ENCODE measurements around the gene ZNF70.

DNA sequence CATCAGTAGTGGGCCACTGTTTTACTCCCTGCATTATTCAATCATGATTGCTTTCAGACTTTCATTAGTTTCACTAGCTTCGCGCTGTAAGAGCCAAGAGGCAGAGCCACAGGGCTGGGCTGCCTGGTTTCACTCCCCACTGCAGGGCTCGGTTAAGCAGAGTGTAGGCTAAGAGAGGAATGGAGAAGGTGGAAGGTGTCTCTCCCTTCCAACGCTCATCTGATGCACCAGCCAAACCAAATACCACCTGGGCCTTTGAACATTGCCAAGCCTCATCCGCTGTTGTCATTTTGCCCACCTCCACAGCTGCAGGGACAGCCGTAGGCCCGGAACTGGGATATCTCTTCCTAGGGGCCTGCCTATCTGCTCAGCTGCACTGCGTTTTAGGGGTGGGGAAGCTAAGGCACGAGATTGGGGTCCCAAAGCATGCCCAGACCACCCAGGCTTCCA is 35.4 kb upstream of the ZNF70 start:
- TF ChIP-seq EP300 (IDR thresholded peaks at IDR 0.05; ENCODE audit: low read depth): no peak
- TF ChIP-seq, protein P1, sequence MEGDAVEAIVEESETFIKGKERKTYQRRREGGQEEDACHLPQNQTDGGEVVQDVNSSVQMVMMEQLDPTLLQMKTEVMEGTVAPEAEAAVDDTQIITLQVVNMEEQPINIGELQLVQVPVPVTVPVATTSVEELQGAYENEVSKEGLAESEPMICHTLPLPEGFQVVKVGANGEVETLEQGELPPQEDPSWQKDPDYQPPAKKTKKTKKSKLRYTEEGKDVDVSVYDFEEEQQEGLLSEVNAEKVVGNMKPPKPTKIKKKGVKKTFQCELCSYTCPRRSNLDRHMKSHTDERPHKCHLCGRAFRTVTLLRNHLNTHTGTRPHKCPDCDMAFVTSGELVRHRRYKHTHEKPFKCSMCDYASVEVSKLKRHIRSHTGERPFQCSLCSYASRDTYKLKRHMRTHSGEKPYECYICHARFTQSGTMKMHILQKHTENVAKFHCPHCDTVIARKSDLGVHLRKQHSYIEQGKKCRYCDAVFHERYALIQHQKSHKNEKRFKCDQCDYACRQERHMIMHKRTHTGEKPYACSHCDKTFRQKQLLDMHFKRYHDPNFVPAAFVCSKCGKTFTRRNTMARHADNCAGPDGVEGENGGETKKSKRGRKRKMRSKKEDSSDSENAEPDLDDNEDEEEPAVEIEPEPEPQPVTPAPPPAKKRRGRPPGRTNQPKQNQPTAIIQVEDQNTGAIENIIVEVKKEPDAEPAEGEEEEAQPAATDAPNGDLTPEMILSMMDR (IDR thresholded peaks at IDR 0.05): no peak
